HCT116 (cell line): ENCODE results near the gene NLRC5.

Experiments
- CEBPB ChIP-seq: IDR thresholded peaks from 2 replicates; pipeline ENCODE4 v1.6.1; 2012; ENCODE audit warnings: low read depth
- CTCF ChIP-seq, 3 experiments: fragments of 200-600 bp in 1 of 3; sonication (generic) in 1 of 3; IDR thresholded peaks in 2 of 3; conservative IDR thresholded peaks in 1 of 3; 2 replicates each; pipeline ENCODE4 v1.5.1; 2012 to 2017; ENCODE audit warnings: low read depth in 2 of 3, low read length in 2 of 3, antibody characterized with exemption in 1 of 3, borderline replicate concordance in 1 of 3, control low read depth in 1 of 3, mild to moderate bottlenecking in 1 of 3, mixed read lengths in 1 of 3, mixed run types in 1 of 3, moderate library complexity in 1 of 3; ENCODE audit not compliant: insufficient read depth in 1 of 3
- ELF1 ChIP-seq: IDR thresholded peaks from 2 replicates; pipeline ENCODE4 v1.6.1; 2012; ENCODE audit warnings: low read depth, borderline replicate concordance
- EZH2 ChIP-seq: fragments of 200-600 bp; sonication (generic); IDR thresholded peaks from 2 replicates; pipeline ENCODE4 v1.6.1; 2017; ENCODE audit warnings: antibody characterized with exemption, mixed run types
- EZH2phosphoT487 ChIP-seq: fragments of 200-600 bp; IDR thresholded peaks from 2 replicates; pipeline ENCODE4 v1.6.1; 2018; ENCODE audit warnings: antibody characterized with exemption, borderline replicate concordance
- JUND ChIP-seq: IDR thresholded peaks from 2 replicates; pipeline ENCODE4 v1.6.1; 2012
- POLR2A ChIP-seq: IDR thresholded peaks from 2 replicates; pipeline ENCODE4 v1.7.0; 2011; ENCODE audit warnings: borderline replicate concordance; ENCODE audit not compliant: insufficient read depth, insufficient read length; ENCODE audit errors: extremely low read depth
- POLR2AphosphoS5 ChIP-seq: IDR thresholded peaks from 2 replicates; pipeline ENCODE4 v1.6.1; 2011; ENCODE audit warnings: mild to moderate bottlenecking, low read depth, low read length, moderate library complexity
- REST ChIP-seq: IDR thresholded peaks from 2 replicates; pipeline ENCODE4 v1.6.1; 2012; ENCODE audit warnings: low read depth
- TCF7L2 ChIP-seq: IDR thresholded peaks from 2 replicates; pipeline ENCODE4 v1.7.0; 2011; ENCODE audit warnings: borderline replicate concordance, inconsistent platforms; ENCODE audit not compliant: insufficient read depth, insufficient read length; ENCODE audit errors: extremely low read depth
- YY1 ChIP-seq: IDR thresholded peaks from 2 replicates; pipeline ENCODE4 v1.6.1; 2011; ENCODE audit warnings: low read length, low read depth, moderate library complexity, mild to moderate bottlenecking; ENCODE audit not compliant: insufficient replicate concordance; ENCODE audit errors: extremely low read depth
- ZBTB33 ChIP-seq: IDR thresholded peaks from 2 replicates; pipeline ENCODE4 v1.6.1; 2011; ENCODE audit warnings: mild to moderate bottlenecking, low read length, moderate library complexity; ENCODE audit not compliant: insufficient replicate concordance; ENCODE audit errors: extremely low read depth
- ZNF274 ChIP-seq: fragments of 200-500 bp; sonication (Bioruptor generic); IDR thresholded peaks from 2 replicates; pipeline ENCODE4 v1.6.1; 2014; ENCODE audit warnings: mild to moderate bottlenecking, low read depth, low read length, inconsistent platforms

GRCh38 chr16:56966093-56966475 lies 23.3 kb upstream of the NLRC5 start:
- TF ChIP-seq CEBPB, result no peak
- TF ChIP-seq EZH2phosphoT487, result no peak
- TF ChIP-seq CTCF (IDR thresholded peaks at IDR 0.05 in 2 of 3, conservative IDR thresholded peaks at IDR 0.05 in 1 of 3; ENCODE audit: borderline replicate concordance in 1 of 3, insufficient read depth in 1 of 3, low read depth in 2 of 3, low read length in 2 of 3), result no peak
- TF ChIP-seq REST, result no peak
- no peak for TF ChIP-seq POLR2A
- no peak for TF ChIP-seq ZBTB33
- no peak for TF ChIP-seq TCF7L2
- no peak for TF ChIP-seq EZH2
- TF ChIP-seq ZNF274, result no peak
- TF ChIP-seq POLR2AphosphoS5, result no peak
- no peak for TF ChIP-seq ELF1
- TF ChIP-seq YY1, result no peak
- no peak for TF ChIP-seq JUND
